Measurements from ENCODE around the gene PLEKHA3.
A peak's percentile ranks its signal among the peaks of the same experiment; 100 is the strongest.
"Not testable (repeated sequence)": the region's sequence is repeated elsewhere in the genome, so short reads cannot be mapped to it uniquely, and the experiment has no call there.

Gene PLEKHA3

DNA sequence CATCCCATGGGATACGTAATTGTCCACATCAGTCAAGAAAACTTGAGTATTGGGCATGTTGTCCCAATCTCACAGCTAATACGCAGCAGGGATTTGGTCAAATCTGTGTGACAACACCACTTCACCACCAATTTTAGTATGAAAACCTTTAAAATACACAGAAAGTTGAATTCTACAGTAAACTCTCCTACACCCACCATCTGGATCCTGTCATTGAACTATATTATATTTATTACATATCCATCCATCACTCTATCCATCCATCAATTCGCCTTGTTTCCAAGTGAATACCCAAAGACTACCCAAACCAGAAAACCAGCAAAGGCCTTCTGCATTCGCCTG is 1.0 kb upstream of the PLEKHA3 start:
- no peak for DNase-seq

DNA sequence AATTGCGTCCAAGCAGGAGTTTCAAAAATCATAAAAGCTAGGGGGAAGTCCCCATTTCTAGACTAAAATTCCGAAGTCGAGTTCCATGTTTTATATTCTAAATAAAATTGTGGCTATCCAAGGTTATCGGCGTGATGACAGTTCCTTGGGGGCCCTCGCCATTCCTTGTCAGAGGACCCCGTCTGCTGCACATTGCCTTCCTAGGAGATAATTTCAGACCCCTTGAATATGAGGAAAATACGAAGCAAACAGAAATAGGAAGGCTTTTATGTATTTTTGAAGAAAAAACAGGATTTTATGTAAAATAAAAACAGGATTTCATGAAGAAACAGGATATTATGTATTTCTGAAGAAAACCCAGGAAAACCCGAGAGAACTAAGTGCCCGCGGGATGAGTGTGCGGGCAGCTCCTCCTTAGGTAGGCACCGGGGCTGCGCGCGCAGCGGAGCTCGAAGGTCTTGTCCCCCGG is 465 bp upstream of the PLEKHA3 start:
- DNase-seq, result no peak

DNA sequence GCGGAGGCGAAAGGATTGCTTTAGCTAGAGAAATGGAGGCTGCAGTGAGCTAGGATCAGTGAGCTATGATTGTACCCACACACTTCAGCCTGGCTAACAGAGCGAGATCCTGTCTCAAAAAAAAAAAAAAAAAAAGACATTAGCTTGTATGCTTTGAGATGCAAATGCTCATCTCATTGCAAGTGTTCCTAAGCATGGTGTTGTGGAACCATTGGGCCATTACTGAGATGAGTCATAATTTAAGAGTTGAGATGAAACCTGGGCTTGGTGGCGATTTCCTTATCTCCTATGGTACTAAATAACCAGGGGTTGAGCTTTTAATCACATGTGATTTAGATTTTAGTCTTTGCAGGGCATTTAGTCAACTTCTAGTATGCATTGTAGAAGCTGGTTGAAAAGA is 2.2 kb downstream of the PLEKHA3 start:
- DNase-seq, result no peak

DNA sequence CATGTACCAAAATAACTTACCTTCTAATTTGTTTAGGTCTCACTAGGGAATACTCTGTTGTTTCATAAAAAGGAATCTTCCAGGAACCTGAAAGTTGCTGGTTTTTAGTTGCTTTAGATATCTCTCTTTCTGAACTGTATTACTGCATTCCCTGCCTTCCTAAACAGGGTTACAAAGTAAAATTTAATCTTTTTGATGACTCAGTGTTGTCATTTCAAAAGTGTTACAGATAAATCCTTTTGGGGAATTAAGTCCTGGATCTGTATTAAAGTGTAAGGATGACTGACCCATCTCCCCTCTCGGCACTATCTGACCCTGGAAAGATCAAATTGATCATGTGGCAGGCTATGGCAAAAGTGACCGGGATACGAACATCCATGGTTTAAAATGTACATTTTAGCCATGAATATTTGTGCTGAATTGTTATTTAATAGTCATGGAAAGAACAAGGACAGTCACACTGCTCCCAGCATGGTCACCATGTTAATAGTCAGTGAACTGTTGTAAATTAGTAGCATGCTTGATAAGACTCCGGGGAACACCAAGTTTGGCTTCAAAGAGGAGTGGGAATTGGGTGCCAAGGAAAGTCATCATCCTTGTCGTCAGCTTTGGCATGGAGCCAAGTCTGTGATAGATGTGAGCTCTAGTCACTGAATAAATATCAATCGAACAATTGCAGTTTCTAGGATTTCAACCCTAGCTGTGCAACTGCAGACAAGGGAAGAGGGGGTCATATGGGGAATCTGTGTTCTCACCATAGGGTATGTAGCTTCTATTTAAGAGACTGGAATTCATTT is 4.2 kb downstream of the PLEKHA3 start:
- DNase-seq, result peak; percentile 69

GRCh38 chr2:178485356-178485755 is 5.1 kb downstream of the PLEKHA3 start:
- DNase-seq, result no peak

- DNase-seq, result no peak
Measured at GRCh38 chr2:178491612-178492011, 11.4 kb downstream of the PLEKHA3 start.

DNA sequence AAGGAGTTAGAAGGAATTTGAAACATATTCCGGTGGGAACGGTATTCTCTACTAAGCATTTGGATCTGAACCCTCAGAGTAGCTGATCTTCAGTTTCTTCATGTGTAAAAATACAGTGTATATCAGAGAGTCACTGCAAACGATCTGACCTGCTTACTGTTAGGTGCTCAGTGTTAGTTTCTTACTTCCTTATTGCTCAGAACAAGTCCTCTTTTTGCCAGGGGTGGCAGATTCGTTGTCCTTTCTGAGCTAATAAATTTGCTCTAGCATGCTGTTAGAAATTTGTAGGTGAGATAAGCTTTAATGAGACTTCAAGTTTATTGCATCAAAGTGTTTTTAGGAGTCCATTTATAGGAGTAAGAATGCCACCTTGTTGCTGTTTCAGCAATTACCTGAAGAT is 15.8 kb downstream of the PLEKHA3 start:
- no peak for DNase-seq

DNA sequence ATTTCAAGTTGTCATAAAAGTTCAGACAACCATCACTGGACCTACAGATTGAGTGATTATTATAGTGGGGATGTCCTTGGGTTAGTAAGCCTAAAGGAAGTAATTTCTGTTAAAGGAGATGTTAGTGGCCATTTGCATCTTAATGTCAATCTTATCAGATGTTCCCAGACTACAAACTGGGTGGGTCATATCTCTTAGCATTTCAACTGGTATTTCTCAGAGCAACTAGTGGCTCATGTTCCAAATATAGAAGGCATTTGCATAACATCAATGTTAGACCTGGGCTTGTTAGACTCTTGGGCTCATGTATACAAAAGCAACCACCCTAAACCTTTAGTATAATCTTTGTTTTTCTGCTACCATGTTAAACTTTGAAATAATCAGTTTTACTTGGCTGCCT is 17.9 kb downstream of the PLEKHA3 start:
- no peak for DNase-seq

DNA sequence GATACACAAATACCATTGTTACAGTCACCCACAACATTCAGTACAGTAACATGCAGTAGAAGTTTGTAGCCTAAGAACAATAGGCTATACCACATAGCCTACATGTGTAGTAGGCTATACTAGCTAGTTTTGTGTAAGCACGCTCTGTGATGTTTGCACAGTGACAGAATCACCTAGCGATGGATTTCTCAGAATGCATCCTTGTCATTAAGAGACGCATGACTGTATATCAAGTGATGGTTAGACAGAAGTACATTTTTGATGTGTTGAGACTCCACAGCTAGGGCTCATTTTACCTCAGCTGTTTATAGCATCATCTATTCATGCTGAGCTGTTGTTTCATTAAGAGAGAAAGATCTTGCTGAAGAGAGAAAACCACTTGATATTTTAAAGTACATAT is 19.4 kb downstream of the PLEKHA3 start:
- DNase-seq, result no peak

DNA sequence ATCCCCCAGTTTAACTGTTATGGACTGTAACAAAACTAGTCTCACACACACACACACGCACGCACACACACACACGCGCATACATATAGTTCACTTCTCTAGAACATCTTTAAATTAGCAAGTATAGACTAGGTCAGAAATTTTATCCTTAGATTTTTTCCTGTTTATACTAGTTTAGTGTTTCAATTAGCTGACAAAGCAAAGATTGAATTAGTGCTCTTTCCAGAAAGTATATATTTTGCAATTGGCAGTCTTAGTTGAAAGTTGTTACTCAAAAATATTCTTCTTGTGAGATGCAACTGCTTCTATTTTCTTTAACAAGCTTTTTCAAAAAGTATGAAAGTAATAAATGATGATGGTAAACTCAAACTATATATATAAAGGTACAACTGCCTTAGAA is 22.5 kb downstream of the PLEKHA3 start:
- DNase-seq, result no peak

- no peak for DNase-seq
Measured at GRCh38 chr2:178506101-178506500, 25.8 kb downstream of the PLEKHA3 start.

GRCh38 chr2:178506524-178506923 is 26.3 kb downstream of the PLEKHA3 start:
- no peak for DNase-seq

GRCh38 chr2:178506949-178507348 is 26.7 kb downstream of the PLEKHA3 start:
- no peak for DNase-seq

DNA sequence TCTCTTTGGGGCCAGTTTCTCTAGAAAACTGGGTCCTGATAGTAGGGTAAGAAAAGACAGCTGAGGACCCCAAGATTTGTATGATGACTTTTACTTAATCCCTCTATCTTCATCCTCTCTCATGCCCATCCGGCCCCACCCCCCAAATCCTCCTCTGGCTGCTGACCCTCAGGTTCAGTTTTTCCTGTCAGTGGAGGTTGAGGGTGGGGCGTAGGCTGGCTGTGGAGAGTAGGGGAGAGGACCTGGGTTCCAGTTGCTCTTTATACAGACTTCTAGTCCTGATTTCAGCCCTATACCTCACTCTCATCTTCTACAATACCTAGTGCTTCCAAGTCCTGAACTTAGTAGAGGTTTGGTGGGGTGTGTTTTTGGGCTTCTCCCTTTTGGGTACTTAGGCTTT is 28.4 kb downstream of the PLEKHA3 start:
- no peak for DNase-seq

DNA sequence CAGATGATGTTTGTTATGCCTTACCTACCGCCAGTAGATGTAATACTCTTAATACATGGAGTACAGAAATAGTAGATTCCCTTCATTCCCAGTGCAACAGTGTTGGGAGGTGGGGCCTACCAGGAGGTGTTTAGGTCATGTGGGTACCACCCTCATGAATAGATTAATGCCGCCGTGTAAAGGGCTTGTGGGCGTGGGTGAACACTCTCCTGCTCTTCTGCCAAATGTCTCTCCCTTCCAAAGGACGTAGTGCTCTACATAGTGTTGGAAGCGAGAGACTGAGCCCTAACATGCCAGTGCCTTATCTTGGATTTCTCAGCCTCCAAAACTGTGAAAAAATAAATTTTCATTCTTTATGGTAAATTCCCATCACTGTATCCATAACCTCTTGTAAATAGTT is 30.1 kb downstream of the PLEKHA3 start:
- no peak for DNase-seq

- DNase-seq, result no peak
Measured at GRCh38 chr2:178512484-178512883, 32.2 kb downstream of the PLEKHA3 start.

DNA sequence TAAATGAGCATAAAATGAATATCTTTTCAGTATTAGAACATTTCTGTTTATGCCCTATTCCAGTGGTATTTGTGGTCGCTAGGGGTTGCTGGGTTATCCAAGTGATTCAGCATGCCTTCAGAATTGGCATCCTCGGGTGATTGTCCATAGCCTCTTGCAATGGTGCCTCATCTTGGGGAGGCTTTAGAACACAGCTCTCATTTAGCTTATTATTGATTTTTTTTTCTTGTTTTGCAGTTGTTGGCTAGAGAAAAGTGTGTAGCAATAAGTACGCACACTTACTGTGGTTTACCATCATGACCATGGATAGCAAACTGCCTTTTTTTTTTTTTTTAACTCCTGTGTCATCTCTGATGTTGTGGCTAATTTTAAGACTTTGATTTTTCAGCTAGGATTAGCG is 33.6 kb downstream of the PLEKHA3 start:
- no peak for DNase-seq

GRCh38 chr2:178514664-178515063 is 34.4 kb downstream of the PLEKHA3 start:
- DNase-seq, result no peak

DNA sequence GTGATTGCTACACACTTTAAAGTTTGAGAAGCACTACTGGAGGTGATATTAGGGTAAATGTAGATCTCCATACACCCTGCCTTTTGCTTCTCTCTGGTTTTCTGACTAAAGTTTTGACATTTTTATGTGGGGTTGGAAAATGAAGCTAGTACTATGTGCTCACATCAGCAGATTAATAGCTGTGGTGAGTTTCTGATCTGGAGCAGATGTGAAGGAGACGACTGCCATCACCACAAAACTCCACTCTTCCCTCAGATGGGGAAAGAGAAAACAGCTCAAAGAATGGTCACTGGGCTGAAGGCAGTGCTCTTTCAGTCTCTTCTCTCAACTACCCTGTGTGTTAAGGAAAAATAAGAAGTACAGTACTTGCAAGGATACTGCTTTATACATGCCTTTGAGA is 37.2 kb downstream of the PLEKHA3 start:
- no peak for DNase-seq

- no peak for DNase-seq
Measured at GRCh38 chr2:178521304-178522150, 41.3 kb downstream of the PLEKHA3 start.

DNA sequence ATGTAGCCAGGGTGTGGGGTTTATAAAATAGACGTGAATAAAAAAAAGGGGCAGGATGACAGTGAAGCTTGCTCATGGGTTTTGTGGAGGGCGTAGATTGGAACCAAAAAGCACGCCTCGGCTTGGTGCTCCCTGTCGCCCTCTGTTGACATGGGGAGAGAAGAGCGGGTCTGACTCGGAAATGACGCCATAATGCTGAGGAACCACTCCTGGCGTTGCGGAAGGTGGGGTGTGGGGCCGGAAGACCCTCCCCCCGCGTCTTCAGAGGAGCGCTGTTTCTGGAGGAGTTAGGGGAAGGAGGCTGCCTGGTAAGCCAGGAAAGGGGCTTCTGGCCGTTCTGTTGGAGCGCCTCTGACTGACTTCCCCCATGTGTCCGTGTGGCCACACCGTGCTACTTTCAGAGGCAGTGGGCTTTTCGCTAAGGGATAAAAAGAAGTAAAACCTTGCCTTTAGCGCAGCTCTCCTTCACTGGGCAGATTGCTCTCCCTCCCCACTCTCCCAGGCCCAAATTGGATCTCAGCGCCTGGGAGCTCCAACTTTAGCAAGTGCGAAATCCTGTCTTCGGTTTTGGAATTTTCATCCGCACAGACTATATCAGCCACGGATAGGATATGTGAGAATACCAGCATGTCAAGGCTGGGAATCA is 42.8 kb downstream of the PLEKHA3 start:
- peak; percentile 77 for DNase-seq

DNA sequence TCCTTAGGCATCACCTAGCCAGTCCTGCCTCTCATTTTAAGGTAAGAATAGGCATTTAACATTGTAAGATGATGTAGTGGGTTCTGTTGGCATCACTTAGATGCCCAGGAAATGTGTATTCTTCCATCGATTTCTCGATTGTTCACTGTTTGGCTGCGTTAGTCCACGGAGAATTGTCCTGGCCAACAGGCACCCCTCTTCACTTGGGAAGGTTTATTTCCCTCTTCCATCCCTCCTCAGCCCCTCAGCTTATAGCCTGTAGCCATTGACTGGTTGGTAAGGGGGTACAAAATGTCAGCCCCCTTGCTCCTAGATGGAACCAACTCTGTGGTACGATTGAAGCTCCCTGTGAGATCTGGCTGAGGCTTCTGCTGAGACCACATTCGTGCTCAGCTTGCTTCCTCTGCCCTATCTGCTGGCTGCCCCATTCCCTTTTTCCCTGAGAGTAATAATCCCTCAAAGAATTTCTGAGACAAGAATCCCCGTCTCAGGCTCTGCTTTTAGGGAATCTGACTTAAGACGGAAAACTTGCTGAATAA is 43.4 kb downstream of the PLEKHA3 start:
- DNase-seq, result no peak

- not testable (repeated sequence) for DNase-seq
Measured at GRCh38 chr2:178525010-178525409, 44.8 kb downstream of the PLEKHA3 start.
